HCT116 (cell line): ENCODE measurements around the gene GPR84. TPM values are rescaled to one million over a fixed set of nuclear protein-coding genes. Genes with fewer than 3 reads are reported as not detected.

Source experiments
- ATAC-seq: fragments of 200-7000 bp; cut with Tn5 transposase; 2 replicates; pipeline ENCODE4 v1.9.1; 2020; ENCODE audit warnings: mild to moderate bottlenecking, moderate library complexity
- BruUV-seq: library from RNA; stranded (reverse); fragments of 400-500 nt; replicated peaks from 2 replicates; lab custom pipeline; 2021; lab: Mats Ljungman, UMichigan
- CTCF ChIA-PET: fragments of 300-600 bp; sonication (Branson Sonifier 250); formaldehyde crosslinking; loops from one replicate; lab custom pipeline; 2021; ENCODE audit warnings: antibody characterized with exemption; lab: Charles Lee
- POLR2A ChIA-PET: fragments of 300-600, 350-600 bp; sonication (Branson Sonifier 250); formaldehyde crosslinking; loops from one replicate; lab custom pipeline; 2021; ENCODE audit warnings: antibody characterized with exemption; lab: Charles Lee
- RAD21 ChIA-PET, 2 experiments: fragments of 300-600 bp; sonication (Branson Sonifier 250); formaldehyde crosslinking; loops; one replicate each; lab custom pipeline; 2023; ENCODE audit warnings: low total read pairs in 2 of 2; ENCODE audit not compliant: uncharacterized antibody in 2 of 2, unreplicated experiment in 2 of 2, low non-redundant PET in 1 of 2; lab: Charles Lee
- DNase-seq: peaks from one replicate; pipeline ENCODE4 v3.0.0-alpha.2; 2010; ENCODE audit warnings: low read depth, low spot score
- H2AFZ ChIP-seq: fragments of 200-600 bp; shearing (Covaris generic), sonication (generic); 2 replicates; pipeline ENCODE4 v1.6.1; 2017; ENCODE audit warnings: low read depth, mixed run types, mixed read lengths, antibody characterized with exemption, low read length; ENCODE audit not compliant: poor library complexity, severe bottlenecking
- H3K27ac ChIP-seq: 2 replicates; pipeline ENCODE4 v1.5.1; 2012; ENCODE audit warnings: low read depth, low read length
- H3K27me3 ChIP-seq: fragments of 200-600 bp; sonication (generic); 2 replicates; pipeline ENCODE4 v1.6.1; 2016; ENCODE audit warnings: mixed run types, low read length, mixed read lengths; ENCODE audit not compliant: insufficient read depth
- H3K36me3 ChIP-seq, 2 experiments: fragments of 200-500 bp in 1 of 2; fragments of 200-600 bp in 1 of 2; sonication (Bioruptor generic) in 1 of 2; sonication (generic) in 1 of 2; 2 replicates each; pipeline versions ENCODE4 v1.5.1 to v1.6.1; 2014 to 2016; ENCODE audit warnings: low read length in 2 of 2, inconsistent platforms in 1 of 2, mixed read lengths in 1 of 2, mixed run types in 1 of 2; ENCODE audit not compliant: insufficient read depth in 2 of 2, control insufficient read depth in 1 of 2
- H3K4me1 ChIP-seq, 2 experiments: fragments of 200-600 bp in 1 of 2; sonication (generic) in 1 of 2; 2 replicates each; pipeline versions ENCODE4 v1.5.1 to v1.6.1; 2012 to 2017; ENCODE audit warnings: low read length in 2 of 2, inconsistent platforms in 1 of 2, mild to moderate bottlenecking in 1 of 2, mixed read lengths in 1 of 2, mixed run types in 1 of 2, moderate library complexity in 1 of 2; ENCODE audit not compliant: insufficient read depth in 2 of 2, control insufficient read depth in 1 of 2
- H3K4me2 ChIP-seq: fragments of 200-600 bp; sonication (generic); 2 replicates; pipeline ENCODE4 v1.6.1; 2017; ENCODE audit warnings: mixed run types, low read length, mixed read lengths
- H3K4me3 ChIP-seq, 2 experiments: fragments of 200-600 bp in 1 of 2; sonication (generic) in 1 of 2; replicated peaks in 1 of 2; 2 replicates each; pipeline ENCODE4 v1.5.1; 2011 to 2016; ENCODE audit warnings: low read length in 2 of 2, control low read depth in 1 of 2, low read depth in 1 of 2, mild to moderate bottlenecking in 1 of 2, mixed read lengths in 1 of 2, mixed run types in 1 of 2
- H3K79me2 ChIP-seq: fragments of 200-600 bp; sonication (generic); 2 replicates; pipeline ENCODE4 v1.6.1; 2017; ENCODE audit warnings: mild to moderate bottlenecking, mixed run types, low read length, moderate library complexity, mixed read lengths; ENCODE audit not compliant: insufficient read depth
- H3K9ac ChIP-seq: fragments of 200-600 bp; sonication (generic); 2 replicates; pipeline ENCODE4 v1.6.1; 2016; ENCODE audit warnings: low read length, mixed read lengths
- H3K9me2 ChIP-seq: fragments of 200-600 bp; sonication (generic), shearing (Covaris generic); 2 replicates; pipeline ENCODE4 v1.6.1; 2017; ENCODE audit warnings: mixed run types, mild to moderate bottlenecking, moderate library complexity; ENCODE audit not compliant: insufficient read depth
- H3K9me3 ChIP-seq, 2 experiments: fragments of 200-500 bp in 1 of 2; fragments of 200-600 bp in 1 of 2; sonication (Bioruptor generic) in 1 of 2; sonication (generic) in 1 of 2; 2 replicates each; pipeline ENCODE4 v1.6.1; 2014 to 2017; ENCODE audit warnings: low read length in 2 of 2, mixed read lengths in 2 of 2, inconsistent platforms in 1 of 2, low read depth in 1 of 2, mild to moderate bottlenecking in 1 of 2, mixed run types in 1 of 2, moderate library complexity in 1 of 2; ENCODE audit not compliant: control insufficient read depth in 1 of 2, insufficient read depth in 1 of 2
- H4K20me1 ChIP-seq: fragments of 200-600 bp; sonication (generic), shearing (Covaris generic); 2 replicates; pipeline ENCODE4 v1.6.1; 2017; ENCODE audit warnings: mixed run types, mild to moderate bottlenecking, moderate library complexity; ENCODE audit not compliant: insufficient read depth
- EGR1 ChIP-seq: IDR thresholded peaks from 2 replicates; pipeline ENCODE4 v1.6.1; 2012; ENCODE audit warnings: low read depth
- POLR2A ChIP-seq: IDR thresholded peaks from 2 replicates; pipeline ENCODE4 v1.7.0; 2011; ENCODE audit warnings: borderline replicate concordance; ENCODE audit not compliant: insufficient read depth, insufficient read length; ENCODE audit errors: extremely low read depth
- SIN3A ChIP-seq: IDR thresholded peaks from 2 replicates; pipeline ENCODE4 v1.6.1; 2012; ENCODE audit warnings: low read depth
- SP1 ChIP-seq: IDR thresholded peaks from 2 replicates; pipeline ENCODE4 v1.6.1; 2012; ENCODE audit warnings: low read depth
- ZFX ChIP-seq: fragments of 450-650 bp; IDR thresholded peaks from 2 replicates; pipeline ENCODE4 v1.6.1; 2017
- ZNF274 ChIP-seq: fragments of 200-500 bp; sonication (Bioruptor generic); IDR thresholded peaks from 2 replicates; pipeline ENCODE4 v1.6.1; 2014; ENCODE audit warnings: mild to moderate bottlenecking, low read depth, low read length, inconsistent platforms
- intact Hi-C: fragments of 100-400 bp; cut with micrococcal nuclease; formaldehyde crosslinking; loops from 2 replicates; pipeline ENCODE4 v1.10.0; 2022
- total RNA-seq: library from RNA; stranded (reverse); gene quantifications from one replicate; pipeline ENCODE4 v1.2.1, GENCODE V29; 2021; ENCODE audit not compliant: unreplicated experiment
- TF ChIP-seq, protein P1 (sequence below): IDR thresholded peaks from 2 replicates; pipeline ENCODE4 v1.6.1; 2012; ENCODE audit warnings: low read depth

GPR84 gene
- total RNA-seq, 1 experiment from 2014 or later = not detected

GRCh38 chr12:54387114-54387467, 22.8 kb upstream of the GPR84 start:
- no peaks in the 10 kb centered on the region for H3K9me3 ChIP-seq
- H3K9me2 ChIP-seq = no peaks in the 10 kb centered on the region
- no peaks in the 10 kb centered on the region for H4K20me1 ChIP-seq
- H3K27ac ChIP-seq = no peak overlapping the region
- no peak overlapping the region for H2AFZ ChIP-seq
- H3K4me3 ChIP-seq = no peak overlapping the region
- BruUV-seq = no TSS peak
- TF ChIP-seq SP1 (no peak), EGR1 (no peak), ZFX (no peak), ZNF274 (no peak), POLR2A (no peak), SIN3A (no peak)
- TF ChIP-seq, protein P1, sequence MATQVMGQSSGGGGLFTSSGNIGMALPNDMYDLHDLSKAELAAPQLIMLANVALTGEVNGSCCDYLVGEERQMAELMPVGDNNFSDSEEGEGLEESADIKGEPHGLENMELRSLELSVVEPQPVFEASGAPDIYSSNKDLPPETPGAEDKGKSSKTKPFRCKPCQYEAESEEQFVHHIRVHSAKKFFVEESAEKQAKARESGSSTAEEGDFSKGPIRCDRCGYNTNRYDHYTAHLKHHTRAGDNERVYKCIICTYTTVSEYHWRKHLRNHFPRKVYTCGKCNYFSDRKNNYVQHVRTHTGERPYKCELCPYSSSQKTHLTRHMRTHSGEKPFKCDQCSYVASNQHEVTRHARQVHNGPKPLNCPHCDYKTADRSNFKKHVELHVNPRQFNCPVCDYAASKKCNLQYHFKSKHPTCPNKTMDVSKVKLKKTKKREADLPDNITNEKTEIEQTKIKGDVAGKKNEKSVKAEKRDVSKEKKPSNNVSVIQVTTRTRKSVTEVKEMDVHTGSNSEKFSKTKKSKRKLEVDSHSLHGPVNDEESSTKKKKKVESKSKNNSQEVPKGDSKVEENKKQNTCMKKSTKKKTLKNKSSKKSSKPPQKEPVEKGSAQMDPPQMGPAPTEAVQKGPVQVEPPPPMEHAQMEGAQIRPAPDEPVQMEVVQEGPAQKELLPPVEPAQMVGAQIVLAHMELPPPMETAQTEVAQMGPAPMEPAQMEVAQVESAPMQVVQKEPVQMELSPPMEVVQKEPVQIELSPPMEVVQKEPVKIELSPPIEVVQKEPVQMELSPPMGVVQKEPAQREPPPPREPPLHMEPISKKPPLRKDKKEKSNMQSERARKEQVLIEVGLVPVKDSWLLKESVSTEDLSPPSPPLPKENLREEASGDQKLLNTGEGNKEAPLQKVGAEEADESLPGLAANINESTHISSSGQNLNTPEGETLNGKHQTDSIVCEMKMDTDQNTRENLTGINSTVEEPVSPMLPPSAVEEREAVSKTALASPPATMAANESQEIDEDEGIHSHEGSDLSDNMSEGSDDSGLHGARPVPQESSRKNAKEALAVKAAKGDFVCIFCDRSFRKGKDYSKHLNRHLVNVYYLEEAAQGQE = no peak
- no peak overlapping the region for H3K9ac ChIP-seq
- ATAC-seq (no peak), DNase-seq (no peak)
- intact Hi-C loops = no loop called here
- no peaks in the 10 kb centered on the region for H3K36me3 ChIP-seq
- H3K79me2 ChIP-seq = no peaks in the 10 kb centered on the region
- POLR2A ChIA-PET = no interaction called here
- CTCF ChIA-PET = interaction anchor here (0.9 to 2.3 kb wide), 5 partner anchors 8 to 62 kb away, joined by 3 to 18 read pairs (median 5); partner anchors contain the start of gene COPZ1
- RAD21 ChIA-PET = no interaction called here
- H3K4me1 ChIP-seq = peaks cover 27 to 81% of the 10 kb centered on the region in 2 experiments
- no peaks in the 10 kb centered on the region for H3K27me3 ChIP-seq
- H3K4me2 ChIP-seq = no peak overlapping the region
